ENCODE measurements around the gene TDRD7. TPM values are rescaled to one million over a fixed set of nuclear protein-coding genes. Genes with fewer than 3 reads are reported as not detected.

TDRD7 gene
- total and polyA plus RNA-seq, 2 of the 13 experiments (the other 11 are each of a cell fraction or from before 2014, with no cell fraction given): 9.8 to 15.5 TPM

DNA sequence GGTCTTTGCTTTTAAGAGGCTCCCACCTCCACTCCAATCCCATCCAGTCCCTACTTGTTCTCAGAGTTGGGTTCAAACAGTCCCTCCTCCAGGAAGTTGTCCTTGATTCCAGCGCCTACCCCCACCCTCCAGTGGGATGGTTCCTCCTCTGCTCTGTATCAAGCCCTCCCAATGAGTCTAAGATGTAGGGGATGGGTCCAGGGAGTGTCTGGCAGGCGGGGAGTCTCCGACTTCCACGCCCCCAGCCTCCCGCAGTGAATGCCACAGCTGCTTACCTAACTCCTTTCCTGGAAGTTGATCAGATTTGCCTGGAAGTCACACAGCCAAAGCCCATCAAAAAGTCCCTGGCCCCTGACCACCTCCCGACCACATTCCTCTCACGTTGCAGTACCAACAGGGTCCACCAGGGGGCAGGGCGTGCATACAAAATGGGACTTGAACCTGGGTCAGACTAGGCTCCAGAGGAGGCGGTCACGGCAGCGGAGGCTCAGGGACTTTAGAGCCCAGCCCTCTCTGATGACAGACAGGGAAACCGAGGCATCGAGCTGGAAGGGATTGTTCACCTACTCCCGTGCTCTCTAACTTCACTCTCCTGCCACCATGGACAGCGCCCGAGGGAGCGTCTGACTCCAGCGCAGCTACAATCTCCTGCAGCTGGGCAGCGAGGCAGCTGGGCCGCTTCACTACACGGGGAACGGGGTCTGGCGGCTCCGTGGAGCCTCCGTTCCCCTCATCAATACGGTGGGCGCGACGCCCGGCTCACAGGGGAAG, 25.0 kb upstream of the TDRD7 start (continued):
- TF ChIP-seq, protein P1, sequence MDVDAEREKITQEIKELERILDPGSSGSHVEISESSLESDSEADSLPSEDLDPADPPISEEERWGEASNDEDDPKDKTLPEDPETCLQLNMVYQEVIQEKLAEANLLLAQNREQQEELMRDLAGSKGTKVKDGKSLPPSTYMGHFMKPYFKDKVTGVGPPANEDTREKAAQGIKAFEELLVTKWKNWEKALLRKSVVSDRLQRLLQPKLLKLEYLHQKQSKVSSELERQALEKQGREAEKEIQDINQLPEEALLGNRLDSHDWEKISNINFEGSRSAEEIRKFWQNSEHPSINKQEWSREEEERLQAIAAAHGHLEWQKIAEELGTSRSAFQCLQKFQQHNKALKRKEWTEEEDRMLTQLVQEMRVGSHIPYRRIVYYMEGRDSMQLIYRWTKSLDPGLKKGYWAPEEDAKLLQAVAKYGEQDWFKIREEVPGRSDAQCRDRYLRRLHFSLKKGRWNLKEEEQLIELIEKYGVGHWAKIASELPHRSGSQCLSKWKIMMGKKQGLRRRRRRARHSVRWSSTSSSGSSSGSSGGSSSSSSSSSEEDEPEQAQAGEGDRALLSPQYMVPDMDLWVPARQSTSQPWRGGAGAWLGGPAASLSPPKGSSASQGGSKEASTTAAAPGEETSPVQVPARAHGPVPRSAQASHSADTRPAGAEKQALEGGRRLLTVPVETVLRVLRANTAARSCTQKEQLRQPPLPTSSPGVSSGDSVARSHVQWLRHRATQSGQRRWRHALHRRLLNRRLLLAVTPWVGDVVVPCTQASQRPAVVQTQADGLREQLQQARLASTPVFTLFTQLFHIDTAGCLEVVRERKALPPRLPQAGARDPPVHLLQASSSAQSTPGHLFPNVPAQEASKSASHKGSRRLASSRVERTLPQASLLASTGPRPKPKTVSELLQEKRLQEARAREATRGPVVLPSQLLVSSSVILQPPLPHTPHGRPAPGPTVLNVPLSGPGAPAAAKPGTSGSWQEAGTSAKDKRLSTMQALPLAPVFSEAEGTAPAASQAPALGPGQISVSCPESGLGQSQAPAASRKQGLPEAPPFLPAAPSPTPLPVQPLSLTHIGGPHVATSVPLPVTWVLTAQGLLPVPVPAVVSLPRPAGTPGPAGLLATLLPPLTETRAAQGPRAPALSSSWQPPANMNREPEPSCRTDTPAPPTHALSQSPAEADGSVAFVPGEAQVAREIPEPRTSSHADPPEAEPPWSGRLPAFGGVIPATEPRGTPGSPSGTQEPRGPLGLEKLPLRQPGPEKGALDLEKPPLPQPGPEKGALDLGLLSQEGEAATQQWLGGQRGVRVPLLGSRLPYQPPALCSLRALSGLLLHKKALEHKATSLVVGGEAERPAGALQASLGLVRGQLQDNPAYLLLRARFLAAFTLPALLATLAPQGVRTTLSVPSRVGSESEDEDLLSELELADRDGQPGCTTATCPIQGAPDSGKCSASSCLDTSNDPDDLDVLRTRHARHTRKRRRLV (CRISPR knock-in tag; IDR thresholded peaks at IDR 0.05): no peak
- TF ChIP-seq CREB1 (IDR thresholded peaks at IDR 0.05) (no peak), CREB1 (CRISPR knock-in tag; IDR thresholded peaks at IDR 0.05) (no peak), ZNF513 (CRISPR knock-in tag; conservative IDR thresholded peaks at IDR 0.05) (no peak), ZNF460 (CRISPR knock-in tag; IDR thresholded peaks at IDR 0.05; ENCODE audit: borderline replicate concordance) (no peak), ZNF3 (CRISPR knock-in tag; IDR thresholded peaks at IDR 0.05) (0 out of 2 replicates have a peak, but pooled peaks have one; percentile 24), ZNF12 (CRISPR knock-in tag; IDR thresholded peaks at IDR 0.05) (no peak), ZFYVE20 (CRISPR knock-in tag; IDR thresholded peaks at IDR 0.05; ENCODE audit: borderline replicate concordance, low read depth) (peak; percentile 81; the same call in 1 of the 2 replicates), ZNF382 (CRISPR knock-in tag; IDR thresholded peaks at IDR 0.05; ENCODE audit: borderline replicate concordance) (no peak), EP300 (IDR thresholded peaks at IDR 0.05; ENCODE audit: low read depth in 2 of 2, low read length in 2 of 2) (no peak), EP300 (CRISPR knock-in tag; IDR thresholded peaks at IDR 0.05; ENCODE audit: borderline replicate concordance) (no peak), PAX8 (CRISPR knock-in tag; IDR thresholded peaks at IDR 0.05; ENCODE audit: borderline replicate concordance) (no peak; the same call in 1 of the 2 replicates), ZNF224 (CRISPR knock-in tag; IDR thresholded peaks at IDR 0.05) (no peak), RBM39 (IDR thresholded peaks at IDR 0.05; ENCODE audit: low read depth, low read length, poor library complexity, severe bottlenecking) (peak; percentile 25), ZNF317 (CRISPR knock-in tag; IDR thresholded peaks at IDR 0.05) (peak; percentile 57; the same call in 1 of the 2 replicates), SMARCC2 (IDR thresholded peaks at IDR 0.05) (no peak), ZNF773 (CRISPR knock-in tag; IDR thresholded peaks at IDR 0.05; ENCODE audit: borderline replicate concordance) (peak; percentile 49; the same call in 1 of the 2 replicates), ZFP41 (CRISPR knock-in tag; IDR thresholded peaks at IDR 0.05; ENCODE audit: borderline replicate concordance) (no peak)
- TF ChIP-seq, protein P2, sequence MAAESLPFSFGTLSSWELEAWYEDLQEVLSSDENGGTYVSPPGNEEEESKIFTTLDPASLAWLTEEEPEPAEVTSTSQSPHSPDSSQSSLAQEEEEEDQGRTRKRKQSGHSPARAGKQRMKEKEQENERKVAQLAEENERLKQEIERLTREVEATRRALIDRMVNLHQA (CRISPR knock-in tag; IDR thresholded peaks at IDR 0.05): no peak
- TF ChIP-seq, protein P3, sequence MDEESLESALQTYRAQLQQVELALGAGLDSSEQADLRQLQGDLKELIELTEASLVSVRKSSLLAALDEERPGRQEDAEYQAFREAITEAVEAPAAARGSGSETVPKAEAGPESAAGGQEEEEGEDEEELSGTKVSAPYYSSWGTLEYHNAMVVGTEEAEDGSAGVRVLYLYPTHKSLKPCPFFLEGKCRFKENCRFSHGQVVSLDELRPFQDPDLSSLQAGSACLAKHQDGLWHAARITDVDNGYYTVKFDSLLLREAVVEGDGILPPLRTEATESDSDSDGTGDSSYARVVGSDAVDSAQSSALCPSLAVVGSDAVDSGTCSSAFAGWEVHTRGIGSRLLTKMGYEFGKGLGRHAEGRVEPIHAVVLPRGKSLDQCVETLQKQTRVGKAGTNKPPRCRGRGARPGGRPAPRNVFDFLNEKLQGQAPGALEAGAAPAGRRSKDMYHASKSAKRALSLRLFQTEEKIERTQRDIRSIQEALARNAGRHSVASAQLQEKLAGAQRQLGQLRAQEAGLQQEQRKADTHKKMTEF (CRISPR knock-in tag; IDR thresholded peaks at IDR 0.05): peak; percentile 61
- TF ChIP-seq, protein P4, sequence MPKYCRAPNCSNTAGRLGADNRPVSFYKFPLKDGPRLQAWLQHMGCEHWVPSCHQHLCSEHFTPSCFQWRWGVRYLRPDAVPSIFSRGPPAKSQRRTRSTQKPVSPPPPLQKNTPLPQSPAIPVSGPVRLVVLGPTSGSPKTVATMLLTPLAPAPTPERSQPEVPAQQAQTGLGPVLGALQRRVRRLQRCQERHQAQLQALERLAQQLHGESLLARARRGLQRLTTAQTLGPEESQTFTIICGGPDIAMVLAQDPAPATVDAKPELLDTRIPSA (CRISPR knock-in tag; IDR thresholded peaks at IDR 0.05; ENCODE audit: borderline replicate concordance): no peak

Data from HepG2 (cell line).